ENCODE data around the gene FIGN.

FIGN gene

DNA sequence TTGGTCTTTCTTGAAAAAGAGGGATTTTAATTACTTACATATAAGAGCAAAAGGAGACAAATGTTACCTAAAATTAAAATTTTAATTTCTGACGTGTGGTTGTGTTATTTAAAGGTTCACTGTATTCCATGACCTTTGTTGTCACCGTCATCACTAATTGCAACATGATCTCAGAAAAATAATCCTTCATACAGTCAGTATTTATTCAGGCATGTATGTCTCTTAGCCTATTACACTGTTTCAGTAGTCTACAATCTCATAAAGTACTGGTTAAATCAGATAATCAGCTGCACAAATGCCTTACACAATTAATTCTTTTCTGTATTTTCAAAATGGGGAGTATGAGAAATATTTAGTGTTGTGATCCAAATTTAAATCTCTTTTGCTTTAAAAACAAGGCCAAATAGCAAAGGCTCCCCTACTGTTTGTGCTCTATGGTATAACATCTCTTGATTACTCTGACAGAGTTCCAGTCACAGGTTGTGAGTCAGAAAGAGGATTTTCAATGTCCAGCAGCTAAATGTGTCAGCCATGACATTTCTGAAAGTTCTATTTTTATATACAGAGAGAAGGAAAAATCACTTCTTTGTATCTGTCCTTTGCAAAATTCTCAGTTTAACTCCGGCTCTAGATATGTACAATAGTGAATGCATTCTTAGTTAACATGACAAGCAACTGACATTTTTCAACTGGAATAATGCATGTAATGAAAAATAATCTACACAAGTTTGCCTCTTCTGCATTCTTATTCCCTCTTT is 184.0 kb downstream of the FIGN start:
- Histone ChIP-seq H3K14ac (ENCODE audit: low read length) (no peak overlapping the region), H2BK5ac (ENCODE audit: low read depth, low read length, poor library complexity) (no peak overlapping the region), H2BK12ac (ENCODE audit: low read length) (no peak overlapping the region), H4K8ac (ENCODE audit: low read depth, low read length) (no peak overlapping the region), H3K4me1 (ENCODE audit: control insufficient read depth in 1 of 2, insufficient read depth in 2 of 2, low read length in 2 of 2) (no peaks in the 10 kb centered on the region), H4K91ac (ENCODE audit: low read depth, low read length) (no peak overlapping the region), H4K12ac (ENCODE audit: low read depth, low read length) (no peak overlapping the region), H3K4me2 (ENCODE audit: low read length) (no peak overlapping the region), H3K79me1 (ENCODE audit: low read length) (no peaks in the 10 kb centered on the region), H3K36me3 (ENCODE audit: control insufficient read depth in 1 of 2, insufficient read depth in 2 of 2, low read length in 2 of 2) (no peaks in the 10 kb centered on the region), H2AK5ac (ENCODE audit: low read length) (no peak overlapping the region), H3K4ac (ENCODE audit: low read depth, low read length) (no peak overlapping the region), H3K79me2 (ENCODE audit: control insufficient read depth, insufficient read depth, low read length, poor library complexity) (no peaks in the 10 kb centered on the region), H3K23ac (ENCODE audit: low read length) (no peak overlapping the region), H3K9ac (ENCODE audit: low read length) (no peak overlapping the region), H3K9me3 (ENCODE audit: insufficient read depth, low read depth, low read length) (no peaks in the 10 kb centered on the region), H3K27ac (ENCODE audit: low read depth, low read length) (no peak overlapping the region), H3K18ac (ENCODE audit: low read length) (no peak overlapping the region), H2AFZ (ENCODE audit: insufficient read depth, low read length, poor library complexity) (no peak overlapping the region), H3K4me3 (ENCODE audit: low read depth, low read length) (no peak overlapping the region), H3K27me3 (ENCODE audit: insufficient read depth, low read length) (no peaks in the 10 kb centered on the region), H2BK120ac (ENCODE audit: insufficient read depth, low read length, poor library complexity) (no peak overlapping the region)
- no CpG with 5 or more reads among the region's 3 CpGs for WGBS (ENCODE audit: extremely low coverage, insufficient coverage, insufficient read length)
- no peak for DNase-seq

DNA sequence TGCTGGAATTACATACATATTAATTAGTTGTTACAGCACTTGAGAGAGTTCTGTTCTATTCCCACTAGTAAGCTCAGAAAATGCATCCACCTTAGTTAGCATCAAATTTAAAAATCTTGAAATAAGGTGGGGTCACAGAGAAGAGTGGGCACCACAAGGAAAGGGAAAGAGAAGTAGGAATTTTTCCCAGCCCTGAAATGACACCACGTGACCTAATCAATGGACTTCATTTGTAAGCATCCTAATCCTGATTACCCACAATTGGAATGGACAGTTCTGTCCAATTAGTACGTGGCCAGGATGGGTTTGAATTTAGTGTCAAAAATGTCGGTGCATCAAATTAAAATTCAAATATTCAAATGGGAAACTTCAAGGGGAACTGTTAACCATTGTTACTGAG is 186.8 kb downstream of the FIGN start:
- no CpG with 5 or more reads among the region's 3 CpGs for WGBS (ENCODE audit: extremely low coverage, insufficient coverage, insufficient read length)
- no peak overlapping the region for H3K4me3 ChIP-seq (ENCODE audit: low read depth, low read length)
- H3K79me2 ChIP-seq (ENCODE audit: control insufficient read depth, insufficient read depth, low read length, poor library complexity): no peaks in the 10 kb centered on the region
- no peaks in the 10 kb centered on the region for H3K27me3 ChIP-seq (ENCODE audit: insufficient read depth, low read length)
- H3K4me1 ChIP-seq (ENCODE audit: control insufficient read depth in 1 of 2, insufficient read depth in 2 of 2, low read length in 2 of 2): no peaks in the 10 kb centered on the region
- no peak overlapping the region for H3K27ac ChIP-seq (ENCODE audit: low read depth, low read length)
- no peak overlapping the region for H2AFZ ChIP-seq (ENCODE audit: insufficient read depth, low read length, poor library complexity)
- no peak overlapping the region for H3K14ac ChIP-seq (ENCODE audit: low read length)
- H2BK120ac ChIP-seq (ENCODE audit: insufficient read depth, low read length, poor library complexity): no peak overlapping the region
- no peak overlapping the region for H3K9ac ChIP-seq (ENCODE audit: low read length)
- no peak overlapping the region for H4K12ac ChIP-seq (ENCODE audit: low read depth, low read length)
- DNase-seq: no peak
- no peaks in the 10 kb centered on the region for H3K36me3 ChIP-seq (ENCODE audit: control insufficient read depth in 1 of 2, insufficient read depth in 2 of 2, low read length in 2 of 2)
- no peak overlapping the region for H2BK5ac ChIP-seq (ENCODE audit: low read depth, low read length, poor library complexity)
- H2AK5ac ChIP-seq (ENCODE audit: low read length): no peak overlapping the region
- H4K91ac ChIP-seq (ENCODE audit: low read depth, low read length): no peak overlapping the region
- H3K79me1 ChIP-seq (ENCODE audit: low read length): no peaks in the 10 kb centered on the region
- no peaks in the 10 kb centered on the region for H3K9me3 ChIP-seq (ENCODE audit: insufficient read depth, low read depth, low read length)
- H3K23ac ChIP-seq (ENCODE audit: low read length): no peak overlapping the region
- H2BK12ac ChIP-seq (ENCODE audit: low read length): no peak overlapping the region
- H4K8ac ChIP-seq (ENCODE audit: low read depth, low read length): no peak overlapping the region
- H3K18ac ChIP-seq (ENCODE audit: low read length): no peak overlapping the region
- no peak overlapping the region for H3K4ac ChIP-seq (ENCODE audit: low read depth, low read length)
- H3K4me2 ChIP-seq (ENCODE audit: low read length): no peak overlapping the region
